ENCODE data around the gene CDKAL1. TPM values are rescaled to one million over a fixed set of nuclear protein-coding genes. Genes with fewer than 3 reads are reported as not detected.

Gene CDKAL1
- total and polyA plus RNA-seq, 9 of the 15 experiments (the other 6 are each of a cell fraction or from before 2014, with no cell fraction given), result 11.2 to 36.3 (median 20.1) TPM

GRCh38 chr6:21274851-21275250 lies 740.6 kb downstream of the CDKAL1 start:
- Histone ChIP-seq H3K79me2 (ENCODE audit: control insufficient read depth, insufficient read depth, low read length) (no peaks in the 10 kb centered on the region), H3K9me1 (ENCODE audit: control insufficient read depth, insufficient read depth, low read length) (no peaks in the 10 kb centered on the region), H2AFZ (ENCODE audit: low read depth, low read length) (no peak overlapping the region), H3K36me3 (ENCODE audit: control insufficient read depth, insufficient read depth, low read length) (no peaks in the 10 kb centered on the region), H3K4me1 (replicated peaks in 1 of 2; ENCODE audit: control insufficient read depth in 2 of 2, insufficient read depth in 2 of 2, low read length in 2 of 2) (no peaks in the 10 kb centered on the region), H3K9ac (ENCODE audit: insufficient read depth in 1 of 2, low read depth in 2 of 2, low read length in 2 of 2) (no peak overlapping the region), H3K4me2 (ENCODE audit: insufficient read depth, low read length) (no peak overlapping the region), H3K27ac (ENCODE audit: extremely low read depth, low read depth, low read length) (no peak overlapping the region), H3K27me3 (ENCODE audit: control insufficient read depth in 2 of 2, insufficient read depth in 2 of 2, low read length in 2 of 2) (peaks cover 15 to 33% of the 10 kb centered on the region in 2 experiments), H4K20me1 (replicated peaks; ENCODE audit: control insufficient read depth, insufficient read depth, low read length) (no peaks in the 10 kb centered on the region), H3K9me3 (replicated peaks; ENCODE audit: control insufficient read depth, insufficient read depth, low read depth, low read length) (no peaks in the 10 kb centered on the region), H3K4me3 (no peak overlapping the region)
- ATAC-seq, result no peak
- 4% methylated on average over 6 of the region's 6 CpGs for WGBS (ENCODE audit: insufficient coverage, low coverage, missing lambda C conversion rate)
- intact Hi-C loops (cut with micrococcal nuclease) (no loop called here), in situ Hi-C loops (cut with MboI) (no loop called here)
- DNase-seq (ENCODE audit: extremely low read depth in 1 of 4, low spot score in 3 of 4), result no peak
- ChIA-PET CTCF (ENCODE audit: low intra/inter-chr PET ratio) (no interaction called here), POLR2A (interaction anchor here (0.6 kb wide), 2 partner anchors 664 to 693 kb away, joined by 3 to 4 read pairs; no protein-coding TSS in a partner anchor)
- no TSS peak for BruUV-seq (replicated peaks)
- TF ChIP-seq RFX1 (IDR thresholded peaks at IDR 0.05) (no peak), NBN (IDR thresholded peaks at IDR 0.05; ENCODE audit: low read depth) (no peak), ZBTB17 (CRISPR knock-in tag; IDR thresholded peaks at IDR 0.05) (no peak), DDX20 (tag; IDR thresholded peaks at IDR 0.05; ENCODE audit: low read depth) (no peak), MCM5 (IDR thresholded peaks at IDR 0.05; ENCODE audit: low read depth) (no peak), GMEB1 (CRISPR knock-in tag; IDR thresholded peaks at IDR 0.05) (no peak), U2AF1 (optimal IDR thresholded peaks at IDR 0.05; ENCODE audit: low read depth, low read length) (no peak), KAT7 (CRISPR knock-in tag; IDR thresholded peaks at IDR 0.05; ENCODE audit: borderline replicate concordance) (no peak), PHF8 (IDR thresholded peaks at IDR 0.05; ENCODE audit: borderline replicate concordance, low read length) (no peak), ZNF217 (CRISPR knock-in tag; IDR thresholded peaks at IDR 0.05) (no peak), KDM4B (IDR thresholded peaks at IDR 0.05; ENCODE audit: borderline replicate concordance in 2 of 2, low read depth in 1 of 2) (no peak)
- TF ChIP-seq, protein P1, sequence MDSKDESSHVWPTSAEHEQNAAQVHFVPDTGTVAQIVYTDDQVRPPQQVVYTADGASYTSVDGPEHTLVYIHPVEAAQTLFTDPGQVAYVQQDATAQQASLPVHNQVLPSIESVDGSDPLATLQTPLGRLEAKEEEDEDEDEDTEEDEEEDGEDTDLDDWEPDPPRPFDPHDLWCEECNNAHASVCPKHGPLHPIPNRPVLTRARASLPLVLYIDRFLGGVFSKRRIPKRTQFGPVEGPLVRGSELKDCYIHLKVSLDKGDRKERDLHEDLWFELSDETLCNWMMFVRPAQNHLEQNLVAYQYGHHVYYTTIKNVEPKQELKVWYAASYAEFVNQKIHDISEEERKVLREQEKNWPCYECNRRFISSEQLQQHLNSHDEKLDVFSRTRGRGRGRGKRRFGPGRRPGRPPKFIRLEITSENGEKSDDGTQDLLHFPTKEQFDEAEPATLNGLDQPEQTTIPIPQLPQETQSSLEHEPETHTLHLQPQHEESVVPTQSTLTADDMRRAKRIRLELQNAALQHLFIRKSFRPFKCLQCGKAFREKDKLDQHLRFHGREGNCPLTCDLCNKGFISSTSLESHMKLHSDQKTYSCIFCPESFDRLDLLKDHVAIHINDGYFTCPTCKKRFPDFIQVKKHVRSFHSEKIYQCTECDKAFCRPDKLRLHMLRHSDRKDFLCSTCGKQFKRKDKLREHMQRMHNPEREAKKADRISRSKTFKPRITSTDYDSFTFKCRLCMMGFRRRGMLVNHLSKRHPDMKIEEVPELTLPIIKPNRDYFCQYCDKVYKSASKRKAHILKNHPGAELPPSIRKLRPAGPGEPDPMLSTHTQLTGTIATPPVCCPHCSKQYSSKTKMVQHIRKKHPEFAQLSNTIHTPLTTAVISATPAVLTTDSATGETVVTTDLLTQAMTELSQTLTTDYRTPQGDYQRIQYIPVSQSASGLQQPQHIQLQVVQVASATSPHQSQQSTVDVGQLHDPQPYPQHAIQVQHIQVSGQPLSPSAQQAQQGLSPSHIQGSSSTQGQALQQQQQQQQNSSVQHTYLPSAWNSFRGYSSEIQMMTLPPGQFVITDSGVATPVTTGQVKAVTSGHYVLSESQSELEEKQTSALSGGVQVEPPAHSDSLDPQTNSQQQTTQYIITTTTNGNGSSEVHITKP (IDR thresholded peaks at IDR 0.05; ENCODE audit: partially characterized antibody), result no peak
- no peak for FAIRE-seq

Measured in K562 (cell line).